Endothelial cell of umbilical vein (primary cell): ENCODE measurements around the gene RFLNA. TPM values are rescaled to one million over a fixed set of nuclear protein-coding genes. Genes with fewer than 3 reads are reported as not detected.
"Not testable (repeated sequence)": the region's sequence is repeated elsewhere in the genome, so short reads cannot be mapped to it uniquely, and the experiment has no call there.

Experiments used
- BruUV-seq: library from RNA; stranded (reverse); fragments of 400-500 nt; replicated peaks from 2 replicates; lab custom pipeline; 2021; lab: Mats Ljungman, UMichigan
- CTCF ChIA-PET: fragments of 300-600, 350-600 bp; sonication (Branson Sonifier 250); formaldehyde crosslinking; loops from one replicate; lab custom pipeline; 2021; ENCODE audit warnings: antibody characterized with exemption, inconsistent platforms; lab: Charles Lee
- POLR2A ChIA-PET: fragments of 300-600, 350-600 bp; sonication (Branson Sonifier 250); formaldehyde crosslinking; loops from one replicate; lab custom pipeline; 2021; ENCODE audit warnings: antibody characterized with exemption, inconsistent platforms; lab: Charles Lee
- DNase-seq: peaks from one replicate; pipeline ENCODE4 v3.0.0-alpha.2; 2011; ENCODE audit warnings: low read depth, low spot score
- FAIRE-seq: peaks from 2 replicates; lab custom pipeline; 2011; peaks lifted over from hg19 to GRCh38; lab: Jason Lieb, UNC
- H2AFZ ChIP-seq: 2 replicates; pipeline ENCODE4 v1.6.0; 2012; ENCODE audit warnings: low read depth, low read length, control low read depth, inconsistent platforms
- H3K27ac ChIP-seq: 2 replicates; pipeline ENCODE4 v1.5.1; 2011; ENCODE audit warnings: low read depth, mild to moderate bottlenecking, control low read depth, low read length, moderate library complexity; ENCODE audit not compliant: insufficient read depth
- H3K27me3 ChIP-seq, 2 experiments: 2 replicates each; pipeline versions ENCODE4 v1.6.0 to v1.6.1; 2011; ENCODE audit warnings: low read length in 2 of 2, mixed read lengths in 1 of 2; ENCODE audit not compliant: control insufficient read depth in 2 of 2, insufficient read depth in 2 of 2
- H3K36me3 ChIP-seq, 2 experiments: 2 replicates in 1 of 2; 3 replicates in 1 of 2; pipeline ENCODE4 v1.5.1; 2011; ENCODE audit warnings: low read length in 2 of 2, mild to moderate bottlenecking in 1 of 2, moderate library complexity in 1 of 2; ENCODE audit not compliant: control insufficient read depth in 2 of 2, insufficient read depth in 2 of 2; ENCODE audit errors: extremely low read depth in 1 of 2
- H3K4me1 ChIP-seq: 3 replicates; pipeline ENCODE4 v1.5.1; 2011; ENCODE audit warnings: mild to moderate bottlenecking, low read length; ENCODE audit not compliant: control insufficient read depth, insufficient read depth; ENCODE audit errors: extremely low read depth
- H3K4me2 ChIP-seq: 2 replicates; pipeline ENCODE4 v1.6.1; 2011; ENCODE audit warnings: low read length, control low read depth, mixed read lengths; ENCODE audit not compliant: insufficient read depth
- H3K4me3 ChIP-seq, 3 experiments: fragments of 200-600 bp in 1 of 3; sonication (generic), shearing (Covaris generic) in 1 of 3; replicated peaks in 1 of 3; 2 replicates each; pipeline ENCODE4 v1.5.1; 2011 to 2016; ENCODE audit warnings: control low read depth in 3 of 3, low read length in 3 of 3, mild to moderate bottlenecking in 2 of 3, inconsistent platforms in 1 of 3, low read depth in 1 of 3, moderate library complexity in 1 of 3; ENCODE audit not compliant: insufficient read depth in 1 of 3
- H3K79me2 ChIP-seq: 2 replicates; pipeline ENCODE4 v1.6.0; 2012; ENCODE audit warnings: low read length, inconsistent platforms; ENCODE audit not compliant: control insufficient read depth, insufficient read depth
- H3K9ac ChIP-seq: replicated peaks from 2 replicates; pipeline ENCODE3; 2011; ENCODE audit warnings: low read length, control low read depth; ENCODE audit not compliant: insufficient read depth; ENCODE audit errors: extremely low read depth
- H3K9me1 ChIP-seq: replicated peaks from 3 replicates; pipeline ENCODE4 v1.6.0; 2011; ENCODE audit warnings: mild to moderate bottlenecking, low read length; ENCODE audit not compliant: control insufficient read depth, insufficient read depth; ENCODE audit errors: extremely low read depth
- H3K9me3 ChIP-seq: replicated peaks from 2 replicates; pipeline ENCODE4 v1.5.1; 2012; ENCODE audit warnings: low read length, inconsistent platforms; ENCODE audit not compliant: control insufficient read depth, insufficient read depth
- H4K20me1 ChIP-seq: replicated peaks from 2 replicates; pipeline ENCODE3; 2011; ENCODE audit warnings: mild to moderate bottlenecking, low read length; ENCODE audit not compliant: control insufficient read depth, insufficient read depth; ENCODE audit errors: extremely low read depth
- CTCF ChIP-seq, 2 donors: IDR thresholded peaks; 1 replicate in 1 of 2; 2 replicates in 1 of 2; pipeline ENCODE4 v1.5.1; 2011; ENCODE audit warnings: low read length in 2 of 2, mild to moderate bottlenecking in 2 of 2, moderate library complexity in 2 of 2, control low read depth in 1 of 2, inconsistent platforms in 1 of 2, low read depth in 1 of 2; ENCODE audit not compliant: insufficient read depth in 1 of 2; ENCODE audit errors: extremely low read depth in 1 of 2
- EZH2 ChIP-seq: IDR thresholded peaks from 2 replicates; pipeline ENCODE4 v1.6.1; 2012; ENCODE audit warnings: borderline replicate concordance, low read depth, mild to moderate bottlenecking, moderate library complexity, low read length, inconsistent platforms; ENCODE audit not compliant: severe bottlenecking
- JUN ChIP-seq: IDR thresholded peaks from 2 replicates; pipeline ENCODE4 v1.6.1; 2011; ENCODE audit warnings: borderline replicate concordance, low read depth; ENCODE audit not compliant: insufficient read length, insufficient read depth
- MYC ChIP-seq: IDR thresholded peaks from one replicate; pipeline ENCODE4 v1.6.1; 2011; ENCODE audit warnings: mild to moderate bottlenecking, low read depth, low read length
- POLR2A ChIP-seq: IDR thresholded peaks from 2 replicates; pipeline ENCODE4 v1.6.1; 2012; ENCODE audit warnings: low read depth, mild to moderate bottlenecking, control low read depth, low read length
- dilution Hi-C: fragments of 300-500 bp; cut with MboI; formaldehyde crosslinking; loops from one replicate; pipeline ENCODE4 v1.15.0; 2019; ENCODE audit warnings: low sequenced_read_pairs; ENCODE audit not compliant: extremely low pct_ligation_motif_present
- intact Hi-C: fragments of 100-400 bp; cut with micrococcal nuclease; formaldehyde crosslinking; loops from one replicate; pipeline ENCODE4 v1.10.0; 2022
- polyA plus RNA-seq, 4 experiments: library from polyadenylated mRNA; depleted of rRNA in 3 of 4; stranded (reverse) in 3 of 4; unstranded in 1 of 4; fragments of >200 nt; gene quantifications; 2 replicates each; pipeline versions ENCODE4 v1.2.1 to v1.2.3, GENCODE V29; 2011 to 2012; ENCODE audit warnings: missing spikeins in 1 of 4
- total RNA-seq: library from RNA; stranded (reverse); gene quantifications from 2 replicates; pipeline ENCODE4 v1.2.3, GENCODE V29; 2021

RFLNA gene
- total and polyA plus RNA-seq, 2 donors (not counting 3 experiments of a cell fraction or from before 2014, with no cell fraction given) = 19.7 to 24.5 TPM

- Histone ChIP-seq H3K79me2 (peaks cover 98% of the 10 kb centered on the region), H3K4me1 (peaks cover 13% of the 10 kb centered on the region)
- H3K27ac ChIP-seq, intact Hi-C loops, dilution Hi-C loops, H3K4me3 ChIP-seq, FAIRE-seq, H3K4me2 ChIP-seq, DNase-seq, POLR2A ChIA-PET, H3K9ac ChIP-seq, BruUV-seq, H3K27me3 ChIP-seq, H3K9me3 ChIP-seq, H4K20me1 ChIP-seq, H3K9me1 ChIP-seq, H2AFZ ChIP-seq, H3K36me3 ChIP-seq: not testable (repeated sequence)
- CTCF ChIA-PET = interaction anchor here (3.8 kb wide), 1 partner anchor 247 kb away, joined by 28 read pairs; no protein-coding TSS in a partner anchor
Measured at GRCh38 chr12:124300657-124301056, 5.8 kb downstream of the RFLNA start.

GRCh38 chr12:124301084-124301654 is 6.3 kb downstream of the RFLNA start:
- CTCF ChIA-PET = interaction anchor here (3.8 kb wide), 1 partner anchor 248 kb away, joined by 28 read pairs; no protein-coding TSS in a partner anchor

More at GRCh38 chr12:124301084-124301654, 6.3 kb downstream of the RFLNA start:
- dilution Hi-C loops (no loop called here), intact Hi-C loops (no loop called here)
- DNase-seq = no peak
- no peaks in the 10 kb centered on the region for H3K36me3 ChIP-seq
- peaks cover 13% of the 10 kb centered on the region for H3K4me1 ChIP-seq
- POLR2A ChIA-PET = no interaction called here
- peaks cover 99% of the 10 kb centered on the region for H3K79me2 ChIP-seq
- no peak overlapping the region for H2AFZ ChIP-seq
- no peak for FAIRE-seq
- H3K27me3 ChIP-seq = no peaks in the 10 kb centered on the region
- no TSS peak for BruUV-seq
- TF ChIP-seq MYC (no peak), CTCF (IDR thresholded peaks at IDR 0.05; ENCODE audit: extremely low read depth in 1 of 2, insufficient read depth in 1 of 2, low read depth in 1 of 2, low read length in 2 of 2) (no peak), JUN (no peak), POLR2A (peak; percentile 19), EZH2 (no peak)
- no peak overlapping the region for H3K4me3 ChIP-seq
- H3K4me2 ChIP-seq = no peak overlapping the region
- H4K20me1 ChIP-seq = no peaks in the 10 kb centered on the region
- H3K27ac ChIP-seq = no peak overlapping the region
- no peaks in the 10 kb centered on the region for H3K9me1 ChIP-seq
- H3K9me3 ChIP-seq = no peaks in the 10 kb centered on the region
- H3K9ac ChIP-seq = no peak overlapping the region
